Loucy (cell line): Measurements from ENCODE around the gene NEDD4L.
"Not testable (repeated sequence)": the region's sequence is repeated elsewhere in the genome, so short reads cannot be mapped to it uniquely, and the experiment has no call there.

Experiments
- EZH2phosphoT487 ChIP-seq: fragments of 200-600 bp; IDR thresholded peaks from 2 replicates; pipeline ENCODE4 v1.6.1; 2018; ENCODE audit warnings: antibody characterized with exemption, mild to moderate bottlenecking, moderate library complexity, borderline replicate concordance
- TF ChIP-seq, protein P1 (sequence below): fragments of 200-600 bp; sonication (generic); conservative IDR thresholded peaks from 2 replicates; pipeline ENCODE4 v1.5.1; 2014; ENCODE audit warnings: mild to moderate bottlenecking, antibody characterized with exemption, low read length

GRCh38 chr18:57996894-57997293 is 47.1 kb upstream of the NEDD4L start:
- TF ChIP-seq EZH2phosphoT487, result not testable (repeated sequence)
- TF ChIP-seq, protein P1, sequence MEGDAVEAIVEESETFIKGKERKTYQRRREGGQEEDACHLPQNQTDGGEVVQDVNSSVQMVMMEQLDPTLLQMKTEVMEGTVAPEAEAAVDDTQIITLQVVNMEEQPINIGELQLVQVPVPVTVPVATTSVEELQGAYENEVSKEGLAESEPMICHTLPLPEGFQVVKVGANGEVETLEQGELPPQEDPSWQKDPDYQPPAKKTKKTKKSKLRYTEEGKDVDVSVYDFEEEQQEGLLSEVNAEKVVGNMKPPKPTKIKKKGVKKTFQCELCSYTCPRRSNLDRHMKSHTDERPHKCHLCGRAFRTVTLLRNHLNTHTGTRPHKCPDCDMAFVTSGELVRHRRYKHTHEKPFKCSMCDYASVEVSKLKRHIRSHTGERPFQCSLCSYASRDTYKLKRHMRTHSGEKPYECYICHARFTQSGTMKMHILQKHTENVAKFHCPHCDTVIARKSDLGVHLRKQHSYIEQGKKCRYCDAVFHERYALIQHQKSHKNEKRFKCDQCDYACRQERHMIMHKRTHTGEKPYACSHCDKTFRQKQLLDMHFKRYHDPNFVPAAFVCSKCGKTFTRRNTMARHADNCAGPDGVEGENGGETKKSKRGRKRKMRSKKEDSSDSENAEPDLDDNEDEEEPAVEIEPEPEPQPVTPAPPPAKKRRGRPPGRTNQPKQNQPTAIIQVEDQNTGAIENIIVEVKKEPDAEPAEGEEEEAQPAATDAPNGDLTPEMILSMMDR, result not testable (repeated sequence)
